GM21367 (cell line): ENCODE data around the gene OSBPL8.

ENCODE experiments used
- ATAC-seq: cut with Tn5 transposase; IDR thresholded peaks from one replicate; pipeline ENCODE4 v1.9.1; 2021; ENCODE audit not compliant: unreplicated experiment

OSBPL8 gene

GRCh38 chr12:76555797-76556196 lies 3.8 kb downstream of the OSBPL8 start:
- no peak for ATAC-seq

DNA sequence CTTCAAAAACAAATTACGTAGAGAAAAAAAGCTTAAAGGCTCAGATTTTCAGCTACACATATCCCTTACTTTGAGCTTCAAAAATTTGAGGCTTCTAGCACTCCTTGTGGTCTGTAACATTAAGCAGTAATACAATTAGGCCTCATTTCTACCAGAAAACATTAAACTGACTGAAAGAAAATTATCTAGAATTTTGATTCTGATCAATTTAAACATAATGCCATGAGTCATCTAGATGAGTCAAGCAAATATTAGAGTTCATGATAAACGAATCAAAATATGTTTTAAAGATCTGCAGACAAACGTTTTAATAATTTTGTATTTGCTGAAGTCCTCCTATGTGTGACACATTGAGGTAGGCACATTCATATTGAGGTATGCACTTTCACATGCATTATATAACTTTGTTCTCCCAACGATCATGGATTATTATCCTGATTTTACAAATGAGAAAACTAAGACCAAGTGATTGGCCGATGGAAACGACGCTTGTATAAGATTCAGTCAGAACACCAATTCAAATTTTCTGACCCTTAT lies 4.3 kb downstream of the OSBPL8 start:
- no peak for ATAC-seq

- no peak for ATAC-seq
Measured at GRCh38 chr12:76554405-76555230, 5.0 kb downstream of the OSBPL8 start.

DNA sequence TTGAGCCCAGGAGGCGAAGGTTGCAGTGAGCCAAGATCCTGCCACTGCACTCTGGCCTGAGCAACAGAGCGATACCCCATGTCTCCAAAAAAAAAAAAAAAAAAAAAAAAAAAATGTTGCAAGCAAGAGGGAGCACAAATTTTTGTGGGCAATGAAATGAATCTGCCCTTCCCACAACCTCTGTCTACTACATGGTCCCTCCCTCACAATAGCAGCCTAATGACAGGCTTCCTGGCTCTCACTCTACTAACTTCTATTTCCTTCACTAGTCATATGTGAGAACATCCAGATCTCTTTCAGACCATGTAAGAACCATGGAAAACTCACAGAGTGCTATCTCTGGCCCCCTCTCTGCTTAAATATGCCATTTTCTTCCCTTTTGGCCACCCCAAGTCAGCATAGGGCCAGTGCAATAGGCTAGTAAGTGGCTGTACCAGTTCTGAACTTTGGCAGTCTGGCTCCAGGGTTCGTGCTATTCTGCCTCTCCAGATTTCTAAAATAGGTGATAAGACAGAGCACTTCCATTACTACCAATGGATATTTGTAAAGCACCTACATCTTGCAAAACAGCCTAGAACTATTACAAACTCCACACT lies 7.1 kb downstream of the OSBPL8 start:
- ATAC-seq: no peak

GRCh38 chr12:76551482-76551888 lies 8.1 kb downstream of the OSBPL8 start:
- ATAC-seq: no peak

DNA sequence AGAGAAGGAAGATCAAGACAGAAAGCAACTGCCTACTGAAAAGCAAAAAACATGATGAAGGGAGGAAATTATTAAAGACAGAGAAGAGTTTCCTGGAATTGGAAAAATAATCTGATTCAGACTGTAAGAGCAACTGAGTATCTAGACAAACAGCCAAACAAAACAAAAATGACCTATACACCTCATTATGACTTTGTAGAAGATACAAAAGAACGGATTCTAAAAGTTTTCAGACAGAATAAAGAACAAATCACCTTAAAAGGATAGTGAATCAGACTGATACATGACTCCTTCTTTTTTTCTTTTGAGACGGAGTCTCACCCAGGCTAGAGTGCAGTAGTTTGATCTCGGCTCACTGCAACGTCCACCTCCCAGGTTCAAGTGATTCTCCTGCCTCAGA lies 10.4 kb downstream of the OSBPL8 start:
- no peak for ATAC-seq

- ATAC-seq: no peak
Measured at GRCh38 chr12:76548222-76548837, 11.2 kb downstream of the OSBPL8 start.

DNA sequence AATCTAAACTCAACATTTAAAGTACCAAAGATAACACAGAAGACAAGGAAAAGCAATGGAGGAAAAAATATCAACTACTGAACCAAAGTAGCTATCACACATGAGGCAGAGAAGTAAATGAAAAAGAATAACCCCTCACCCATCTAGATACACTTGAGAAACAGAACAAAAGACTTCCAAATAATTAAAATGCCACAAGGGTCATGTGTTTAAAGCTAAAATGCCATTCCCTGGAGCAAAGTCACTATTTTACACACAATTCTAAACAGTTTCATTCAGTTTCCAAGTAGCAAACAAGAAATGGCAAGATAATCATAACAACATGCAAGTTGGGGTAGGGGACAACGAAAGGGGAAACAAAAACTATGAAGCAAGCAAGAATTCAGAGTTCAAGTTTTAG lies 12.0 kb downstream of the OSBPL8 start:
- ATAC-seq: no peak

DNA sequence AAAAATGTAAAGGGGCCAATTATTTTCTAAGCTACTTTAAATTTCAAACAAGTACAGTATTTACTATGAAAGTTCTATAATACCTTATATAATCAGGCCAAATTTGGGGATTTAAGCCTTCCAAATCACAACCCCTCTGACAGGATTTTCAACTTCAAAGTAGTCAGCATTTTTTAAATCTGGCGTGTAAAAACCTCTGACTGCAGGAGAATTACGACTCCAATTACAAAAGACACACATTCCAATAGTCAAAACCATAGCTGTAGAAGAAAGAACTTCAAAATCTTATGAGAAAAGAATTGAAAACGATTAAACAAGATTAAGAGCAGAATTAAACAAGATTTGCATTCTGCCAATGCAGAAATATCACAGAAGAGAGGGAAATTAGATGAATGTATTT lies 12.7 kb downstream of the OSBPL8 start:
- ATAC-seq: no peak

DNA sequence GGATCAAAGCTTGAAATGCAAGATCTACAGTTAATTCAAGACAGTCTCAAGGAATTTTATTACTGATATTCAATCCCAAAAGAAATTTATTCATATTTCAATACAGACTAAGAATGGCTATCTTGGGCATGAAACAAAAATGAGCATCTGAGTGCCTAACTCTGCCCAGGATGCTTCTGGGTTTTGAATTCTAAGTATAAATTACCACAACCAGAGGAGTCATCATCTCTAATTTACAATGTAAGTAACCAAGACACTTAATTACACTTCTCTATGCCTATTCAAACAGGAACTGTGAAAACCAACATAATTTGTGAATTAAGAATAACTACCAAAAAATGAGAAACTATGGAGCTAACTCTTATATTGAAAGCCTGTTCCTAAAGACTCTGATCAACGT lies 14.1 kb downstream of the OSBPL8 start:
- ATAC-seq: no peak

- no peak for ATAC-seq
Measured at GRCh38 chr12:76544601-76545261, 14.8 kb downstream of the OSBPL8 start.

DNA sequence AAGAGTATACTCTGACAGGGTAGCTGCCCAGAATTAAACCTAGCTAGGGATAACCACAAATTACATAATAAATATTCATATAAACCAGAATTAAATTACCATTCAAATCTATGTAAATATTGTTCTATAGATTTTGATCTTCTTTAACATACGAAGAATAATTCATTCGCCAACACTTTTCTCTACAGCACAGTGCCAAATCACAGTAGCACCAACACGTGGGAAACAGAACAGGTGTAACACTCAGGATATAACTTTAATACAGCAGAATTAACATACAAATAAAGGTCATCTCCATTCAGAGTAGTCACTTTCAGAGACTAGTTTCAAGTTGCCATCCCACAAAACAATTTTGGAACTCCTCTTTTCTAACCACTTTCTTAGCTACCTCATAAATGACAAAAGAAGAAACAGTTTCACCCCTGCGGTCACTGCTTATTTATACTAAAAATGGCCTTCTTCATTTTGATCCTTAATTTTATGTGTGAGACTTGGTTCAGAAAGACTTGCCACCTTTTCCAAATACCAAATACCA lies 15.7 kb downstream of the OSBPL8 start:
- no peak for ATAC-seq

- no peak for ATAC-seq
Measured at GRCh38 chr12:76542908-76543307, 16.7 kb downstream of the OSBPL8 start.

DNA sequence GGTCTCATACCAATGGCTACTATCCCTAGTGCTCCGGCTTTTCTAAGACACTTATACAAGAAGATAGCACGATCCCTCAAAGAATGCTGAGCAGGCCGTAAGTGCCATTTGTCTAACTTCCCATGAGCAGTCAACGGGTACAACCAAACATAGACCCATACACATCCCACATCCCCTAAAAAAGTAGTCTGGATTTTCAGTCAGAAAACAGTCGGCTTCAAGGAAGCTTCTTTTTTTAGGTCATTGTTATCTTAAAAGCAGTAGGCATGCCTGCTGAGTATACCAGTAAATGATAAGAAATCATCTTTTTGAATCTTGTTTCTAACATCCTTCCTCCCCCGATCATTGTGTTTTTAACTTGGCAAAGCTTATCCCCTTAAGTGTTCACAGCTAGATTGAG lies 19.8 kb downstream of the OSBPL8 start:
- no peak for ATAC-seq

DNA sequence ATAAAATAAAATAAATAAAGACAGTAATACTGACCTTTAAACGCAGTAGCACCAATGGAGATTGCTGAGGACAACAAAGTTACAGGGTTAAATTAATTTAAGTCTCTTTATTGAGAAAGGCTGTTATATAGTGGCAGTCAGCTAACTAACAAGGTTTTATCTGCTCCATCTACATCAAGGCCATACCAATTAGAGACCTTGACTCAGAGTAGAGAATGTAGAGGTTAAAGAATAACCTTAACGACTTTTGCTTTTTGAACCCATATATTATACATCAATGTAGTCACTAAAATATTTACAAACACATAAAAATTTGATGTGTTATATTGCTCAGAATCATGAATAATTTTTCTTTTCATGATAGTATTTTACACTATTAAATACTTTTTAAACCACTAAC lies 21.6 kb downstream of the OSBPL8 start:
- no peak for ATAC-seq

DNA sequence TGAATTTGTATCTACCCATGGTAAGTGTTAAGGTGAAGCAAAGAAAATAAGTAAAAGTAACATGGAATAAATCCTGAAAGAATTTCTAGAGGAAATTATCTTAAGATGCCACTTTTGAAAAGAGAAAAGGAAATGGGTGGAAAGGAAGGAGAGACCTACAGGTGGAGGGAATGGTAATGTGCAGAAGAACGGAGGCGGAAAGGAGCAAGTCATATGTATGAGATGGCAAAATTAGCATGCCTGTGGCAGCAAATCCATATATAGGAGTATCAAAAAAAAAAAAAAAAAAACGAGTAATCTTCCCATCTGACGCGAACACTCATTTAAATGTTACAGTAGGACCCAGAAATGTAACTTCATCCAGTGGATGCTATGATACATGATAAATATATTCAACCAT lies 23.0 kb downstream of the OSBPL8 start:
- no peak for ATAC-seq

GRCh38 chr12:76535170-76535569 lies 24.4 kb downstream of the OSBPL8 start:
- ATAC-seq: no peak

DNA sequence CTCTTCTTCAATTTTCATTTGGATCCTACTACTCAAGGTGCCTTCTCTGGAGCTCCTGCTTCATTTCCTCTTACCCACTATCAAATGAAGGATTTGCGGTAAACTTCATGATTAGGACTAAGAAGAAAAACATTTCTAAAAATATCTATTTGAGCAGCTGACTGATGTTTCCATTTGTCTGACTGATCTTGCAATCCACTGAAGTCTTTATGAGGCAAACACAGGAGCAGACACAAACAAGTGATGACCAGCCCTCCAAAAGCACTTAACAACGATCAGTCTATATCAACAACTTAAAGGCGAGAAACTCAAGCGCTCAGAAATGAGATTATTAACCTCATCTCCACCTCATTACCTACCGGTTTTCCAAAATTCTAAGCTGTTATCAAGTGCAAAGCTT lies 26.2 kb downstream of the OSBPL8 start:
- ATAC-seq: no peak

DNA sequence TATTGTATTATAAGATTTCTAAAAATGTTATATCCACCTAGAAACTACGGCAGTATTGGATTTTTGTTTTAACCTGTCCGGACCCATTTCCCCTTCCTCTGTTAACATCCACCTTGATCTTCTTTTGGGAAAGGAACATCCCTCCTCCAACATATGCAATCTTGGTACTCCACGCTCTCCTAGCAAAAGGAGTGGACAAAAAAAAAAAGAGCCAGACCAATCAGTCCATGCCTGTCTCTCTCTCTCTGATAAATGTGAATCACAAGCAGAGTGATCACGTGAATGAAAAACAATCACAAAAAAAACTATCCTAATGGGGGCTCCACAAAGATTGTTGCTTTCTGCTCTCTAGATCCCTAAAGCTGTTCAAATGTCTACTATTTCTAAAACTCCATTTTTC lies 27.1 kb downstream of the OSBPL8 start:
- ATAC-seq: no peak

- ATAC-seq: no peak
Measured at GRCh38 chr12:76531056-76531455, 28.5 kb downstream of the OSBPL8 start.

GRCh38 chr12:76530516-76530915 lies 29.1 kb downstream of the OSBPL8 start:
- ATAC-seq: no peak
